Endothelial cell of umbilical vein (primary cell): Measurements from ENCODE around the gene CXCL10. TPM values are rescaled to one million over a fixed set of nuclear protein-coding genes. Genes with fewer than 3 reads are reported as not detected.

Experiments used
- BruUV-seq: library from RNA; stranded (reverse); fragments of 400-500 nt; replicated peaks from 2 replicates; lab custom pipeline; 2021; lab: Mats Ljungman, UMichigan
- CTCF ChIA-PET: fragments of 300-600, 350-600 bp; sonication (Branson Sonifier 250); formaldehyde crosslinking; loops from one replicate; lab custom pipeline; 2021; ENCODE audit warnings: antibody characterized with exemption, inconsistent platforms; lab: Charles Lee
- POLR2A ChIA-PET: fragments of 300-600, 350-600 bp; sonication (Branson Sonifier 250); formaldehyde crosslinking; loops from one replicate; lab custom pipeline; 2021; ENCODE audit warnings: antibody characterized with exemption, inconsistent platforms; lab: Charles Lee
- DNase-seq: peaks from one replicate; pipeline ENCODE4 v3.0.0-alpha.2; 2011; ENCODE audit warnings: low read depth, low spot score
- FAIRE-seq: peaks from 2 replicates; lab custom pipeline; 2011; peaks lifted over from hg19 to GRCh38; lab: Jason Lieb, UNC
- H2AFZ ChIP-seq: 2 replicates; pipeline ENCODE4 v1.6.0; 2012; ENCODE audit warnings: low read depth, low read length, control low read depth, inconsistent platforms
- H3K27ac ChIP-seq: 2 replicates; pipeline ENCODE4 v1.5.1; 2011; ENCODE audit warnings: low read depth, mild to moderate bottlenecking, control low read depth, low read length, moderate library complexity; ENCODE audit not compliant: insufficient read depth
- H3K27me3 ChIP-seq, 2 experiments: 2 replicates each; pipeline versions ENCODE4 v1.6.0 to v1.6.1; 2011; ENCODE audit warnings: low read length in 2 of 2, mixed read lengths in 1 of 2; ENCODE audit not compliant: control insufficient read depth in 2 of 2, insufficient read depth in 2 of 2
- H3K36me3 ChIP-seq, 2 experiments: 2 replicates in 1 of 2; 3 replicates in 1 of 2; pipeline ENCODE4 v1.5.1; 2011; ENCODE audit warnings: low read length in 2 of 2, mild to moderate bottlenecking in 1 of 2, moderate library complexity in 1 of 2; ENCODE audit not compliant: control insufficient read depth in 2 of 2, insufficient read depth in 2 of 2; ENCODE audit errors: extremely low read depth in 1 of 2
- H3K4me1 ChIP-seq: 3 replicates; pipeline ENCODE4 v1.5.1; 2011; ENCODE audit warnings: mild to moderate bottlenecking, low read length; ENCODE audit not compliant: control insufficient read depth, insufficient read depth; ENCODE audit errors: extremely low read depth
- H3K4me2 ChIP-seq: 2 replicates; pipeline ENCODE4 v1.6.1; 2011; ENCODE audit warnings: low read length, control low read depth, mixed read lengths; ENCODE audit not compliant: insufficient read depth
- H3K4me3 ChIP-seq, 3 experiments: fragments of 200-600 bp in 1 of 3; sonication (generic), shearing (Covaris generic) in 1 of 3; replicated peaks in 1 of 3; 2 replicates each; pipeline ENCODE4 v1.5.1; 2011 to 2016; ENCODE audit warnings: control low read depth in 3 of 3, low read length in 3 of 3, mild to moderate bottlenecking in 2 of 3, inconsistent platforms in 1 of 3, low read depth in 1 of 3, moderate library complexity in 1 of 3; ENCODE audit not compliant: insufficient read depth in 1 of 3
- H3K79me2 ChIP-seq: 2 replicates; pipeline ENCODE4 v1.6.0; 2012; ENCODE audit warnings: low read length, inconsistent platforms; ENCODE audit not compliant: control insufficient read depth, insufficient read depth
- H3K9ac ChIP-seq: replicated peaks from 2 replicates; pipeline ENCODE3; 2011; ENCODE audit warnings: low read length, control low read depth; ENCODE audit not compliant: insufficient read depth; ENCODE audit errors: extremely low read depth
- H3K9me1 ChIP-seq: replicated peaks from 3 replicates; pipeline ENCODE4 v1.6.0; 2011; ENCODE audit warnings: mild to moderate bottlenecking, low read length; ENCODE audit not compliant: control insufficient read depth, insufficient read depth; ENCODE audit errors: extremely low read depth
- H3K9me3 ChIP-seq: replicated peaks from 2 replicates; pipeline ENCODE4 v1.5.1; 2012; ENCODE audit warnings: low read length, inconsistent platforms; ENCODE audit not compliant: control insufficient read depth, insufficient read depth
- H4K20me1 ChIP-seq: replicated peaks from 2 replicates; pipeline ENCODE3; 2011; ENCODE audit warnings: mild to moderate bottlenecking, low read length; ENCODE audit not compliant: control insufficient read depth, insufficient read depth; ENCODE audit errors: extremely low read depth
- EZH2 ChIP-seq: IDR thresholded peaks from 2 replicates; pipeline ENCODE4 v1.6.1; 2012; ENCODE audit warnings: borderline replicate concordance, low read depth, mild to moderate bottlenecking, moderate library complexity, low read length, inconsistent platforms; ENCODE audit not compliant: severe bottlenecking
- FOS ChIP-seq: IDR thresholded peaks from 2 replicates; pipeline ENCODE4 v1.6.1; 2011; ENCODE audit warnings: mild to moderate bottlenecking, low read length, moderate library complexity, borderline replicate concordance; ENCODE audit not compliant: insufficient read depth
- GATA2 ChIP-seq: IDR thresholded peaks from 2 replicates; pipeline ENCODE4 v1.7.0; 2011; ENCODE audit warnings: low read depth, mild to moderate bottlenecking, moderate library complexity, mixed read lengths, low read length; ENCODE audit not compliant: insufficient read length, insufficient read depth
- JUN ChIP-seq: IDR thresholded peaks from 2 replicates; pipeline ENCODE4 v1.6.1; 2011; ENCODE audit warnings: borderline replicate concordance, low read depth; ENCODE audit not compliant: insufficient read length, insufficient read depth
- MYC ChIP-seq: IDR thresholded peaks from one replicate; pipeline ENCODE4 v1.6.1; 2011; ENCODE audit warnings: mild to moderate bottlenecking, low read depth, low read length
- POLR2A ChIP-seq: IDR thresholded peaks from 2 replicates; pipeline ENCODE4 v1.6.1; 2012; ENCODE audit warnings: low read depth, mild to moderate bottlenecking, control low read depth, low read length
- POLR2AphosphoS5 ChIP-seq: IDR thresholded peaks from 2 replicates; pipeline ENCODE4 v1.6.1; 2012; ENCODE audit warnings: low read depth, mild to moderate bottlenecking, control low read depth, low read length, moderate library complexity; ENCODE audit not compliant: insufficient read depth
- dilution Hi-C: fragments of 300-500 bp; cut with MboI; formaldehyde crosslinking; loops from one replicate; pipeline ENCODE4 v1.15.0; 2019; ENCODE audit warnings: low sequenced_read_pairs; ENCODE audit not compliant: extremely low pct_ligation_motif_present
- intact Hi-C: fragments of 100-400 bp; cut with micrococcal nuclease; formaldehyde crosslinking; loops from one replicate; pipeline ENCODE4 v1.10.0; 2022
- polyA plus RNA-seq, 4 experiments: library from polyadenylated mRNA; depleted of rRNA in 3 of 4; stranded (reverse) in 3 of 4; unstranded in 1 of 4; fragments of >200 nt; gene quantifications; 2 replicates each; pipeline versions ENCODE4 v1.2.1 to v1.2.3, GENCODE V29; 2011 to 2012; ENCODE audit warnings: missing spikeins in 1 of 4
- total RNA-seq: library from RNA; stranded (reverse); gene quantifications from 2 replicates; pipeline ENCODE4 v1.2.3, GENCODE V29; 2021
- TF ChIP-seq, protein P1 (sequence below): IDR thresholded peaks from 2 replicates; pipeline ENCODE4 v1.6.1; 2011; ENCODE audit not compliant: insufficient read depth, insufficient read length
- TF ChIP-seq, protein P2 (sequence below), 2 donors: IDR thresholded peaks; 1 replicate in 1 of 2; 2 replicates in 1 of 2; pipeline ENCODE4 v1.5.1; 2011; ENCODE audit warnings: low read length in 2 of 2, mild to moderate bottlenecking in 2 of 2, moderate library complexity in 2 of 2, control low read depth in 1 of 2, inconsistent platforms in 1 of 2, low read depth in 1 of 2; ENCODE audit not compliant: insufficient read depth in 1 of 2; ENCODE audit errors: extremely low read depth in 1 of 2

CXCL10 gene
- total and polyA plus RNA-seq, 2 donors (not counting 3 experiments of a cell fraction or from before 2014, with no cell fraction given): 0.18 TPM; not detected in 1

DNA sequence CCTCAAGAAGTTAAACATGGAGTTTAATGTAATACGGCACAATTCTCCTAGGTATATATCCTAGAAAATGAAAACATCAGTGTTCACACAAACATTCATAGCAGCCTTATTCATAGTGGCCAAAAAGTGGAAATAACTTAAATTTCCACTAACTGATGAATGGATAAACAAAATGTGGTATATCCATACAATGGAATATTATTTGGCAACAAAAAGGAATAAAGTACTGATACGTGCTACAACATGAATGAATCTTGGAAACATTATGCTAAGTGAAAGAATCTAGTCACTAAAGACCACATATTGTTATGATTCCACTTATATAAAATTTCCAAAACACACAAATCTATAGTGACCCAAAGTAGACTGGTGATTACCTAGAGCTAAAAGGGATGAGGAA lies 47.1 kb downstream of the CXCL10 start:
- no peak for FAIRE-seq
- no peak overlapping the region for H3K4me3 ChIP-seq
- peaks cover 3% of the 10 kb centered on the region for H3K79me2 ChIP-seq
- H3K27ac ChIP-seq: no peak overlapping the region
- intact Hi-C loops (no loop called here), dilution Hi-C loops (no loop called here)
- H3K36me3 ChIP-seq: peaks cover 21% of the 10 kb centered on the region in 2 experiments
- no peaks in the 10 kb centered on the region for H3K9me3 ChIP-seq
- TF ChIP-seq, protein P1, sequence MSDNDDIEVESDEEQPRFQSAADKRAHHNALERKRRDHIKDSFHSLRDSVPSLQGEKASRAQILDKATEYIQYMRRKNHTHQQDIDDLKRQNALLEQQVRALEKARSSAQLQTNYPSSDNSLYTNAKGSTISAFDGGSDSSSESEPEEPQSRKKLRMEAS: no peak
- no peak for TF ChIP-seq GATA2
- TF ChIP-seq POLR2AphosphoS5: no peak
- no peak for TF ChIP-seq FOS
- no peak for TF ChIP-seq MYC
- TF ChIP-seq JUN: no peak
- TF ChIP-seq, protein P2, sequence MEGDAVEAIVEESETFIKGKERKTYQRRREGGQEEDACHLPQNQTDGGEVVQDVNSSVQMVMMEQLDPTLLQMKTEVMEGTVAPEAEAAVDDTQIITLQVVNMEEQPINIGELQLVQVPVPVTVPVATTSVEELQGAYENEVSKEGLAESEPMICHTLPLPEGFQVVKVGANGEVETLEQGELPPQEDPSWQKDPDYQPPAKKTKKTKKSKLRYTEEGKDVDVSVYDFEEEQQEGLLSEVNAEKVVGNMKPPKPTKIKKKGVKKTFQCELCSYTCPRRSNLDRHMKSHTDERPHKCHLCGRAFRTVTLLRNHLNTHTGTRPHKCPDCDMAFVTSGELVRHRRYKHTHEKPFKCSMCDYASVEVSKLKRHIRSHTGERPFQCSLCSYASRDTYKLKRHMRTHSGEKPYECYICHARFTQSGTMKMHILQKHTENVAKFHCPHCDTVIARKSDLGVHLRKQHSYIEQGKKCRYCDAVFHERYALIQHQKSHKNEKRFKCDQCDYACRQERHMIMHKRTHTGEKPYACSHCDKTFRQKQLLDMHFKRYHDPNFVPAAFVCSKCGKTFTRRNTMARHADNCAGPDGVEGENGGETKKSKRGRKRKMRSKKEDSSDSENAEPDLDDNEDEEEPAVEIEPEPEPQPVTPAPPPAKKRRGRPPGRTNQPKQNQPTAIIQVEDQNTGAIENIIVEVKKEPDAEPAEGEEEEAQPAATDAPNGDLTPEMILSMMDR (IDR thresholded peaks at IDR 0.05; ENCODE audit: extremely low read depth in 1 of 2, insufficient read depth in 1 of 2, low read depth in 1 of 2, low read length in 2 of 2): no peak
- TF ChIP-seq EZH2: no peak
- no peak for TF ChIP-seq POLR2A
- DNase-seq: no peak
- POLR2A ChIA-PET: no interaction called here
- no peak overlapping the region for H2AFZ ChIP-seq
- no peak overlapping the region for H3K4me2 ChIP-seq
- H3K9me1 ChIP-seq: no peaks in the 10 kb centered on the region
- H4K20me1 ChIP-seq: no peaks in the 10 kb centered on the region
- CTCF ChIA-PET: no interaction called here
- no TSS peak for BruUV-seq
- H3K9ac ChIP-seq: no peak overlapping the region
- no peaks in the 10 kb centered on the region for H3K4me1 ChIP-seq
- H3K27me3 ChIP-seq: no peaks in the 10 kb centered on the region
